Measurements from ENCODE around the gene ZNF121.

ZNF121 gene

GRCh38 chr19:9538183-9539058 lies 45.9 kb downstream of the ZNF121 start, which contains the start of gene ZNF426:
TSS of gene ZNF426 (minus strand) at chr19:9538645. CDS start at chr19:9536232, 2,413 bp downstream.
- peak; percentile 83 for DNase-seq (ENCODE audit: low read depth, low spot score)
- Histone ChIP-seq H3K4me1 (ENCODE audit: insufficient read depth, insufficient read length) (no peaks in the 10 kb centered on the region), H3K4me3 (ENCODE audit: insufficient read length, low read depth) (peak within 1 kb of the TSS; percentile 81), H3K36me3 (ENCODE audit: insufficient read depth, insufficient read length, low read length) (peaks cover 34% of the 10 kb centered on the region), H3K9ac (ENCODE audit: insufficient read length, low read depth) (peak within 1 kb of the TSS; percentile 91), H3K27me3 (ENCODE audit: insufficient read depth, insufficient read length) (no peaks in the 10 kb centered on the region), H3K9me3 (ENCODE audit: insufficient read depth, low read length) (peaks cover 57% of the 10 kb centered on the region)
- TF ChIP-seq YY1 (IDR thresholded peaks at IDR 0.05; ENCODE audit: insufficient read depth, insufficient read length) (no peak), SUZ12 (IDR thresholded peaks at IDR 0.05; ENCODE audit: extremely low read depth, insufficient read depth, insufficient read length) (no peak)

DNA sequence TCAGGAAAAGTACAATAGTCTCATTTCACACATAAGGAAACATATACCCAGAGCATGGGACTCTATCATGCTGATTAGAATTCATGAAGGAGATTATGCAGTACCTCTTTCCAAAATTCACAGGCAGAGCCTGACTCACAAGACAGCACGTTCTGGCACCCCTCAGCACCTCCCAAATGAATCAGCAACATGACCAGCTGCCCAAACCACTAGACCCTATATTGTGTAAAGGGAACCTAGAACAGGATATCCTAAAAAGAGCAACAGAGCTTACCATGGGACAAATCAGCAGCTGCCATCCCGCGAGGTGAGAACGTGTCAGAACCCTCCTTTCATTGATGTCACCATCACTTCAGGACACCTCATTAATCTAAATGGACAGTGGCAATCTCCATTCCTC lies 48.4 kb downstream of the ZNF121 start:
- Histone ChIP-seq H3K4me1 (ENCODE audit: insufficient read depth, insufficient read length) (no peaks in the 10 kb centered on the region), H3K9me3 (ENCODE audit: insufficient read depth, low read length) (peaks cover 73% of the 10 kb centered on the region), H3K27me3 (ENCODE audit: insufficient read depth, insufficient read length) (no peaks in the 10 kb centered on the region), H3K9ac (ENCODE audit: insufficient read length, low read depth) (no peak overlapping the region), H3K4me3 (ENCODE audit: insufficient read length, low read depth) (no peak overlapping the region), H3K36me3 (ENCODE audit: insufficient read depth, insufficient read length, low read length) (peaks cover 59% of the 10 kb centered on the region)
- no peak for TF ChIP-seq SUZ12 (IDR thresholded peaks at IDR 0.05; ENCODE audit: extremely low read depth, insufficient read depth, insufficient read length)
- TF ChIP-seq YY1 (IDR thresholded peaks at IDR 0.05; ENCODE audit: insufficient read depth, insufficient read length) = no peak
- TF ChIP-seq ZNF274 (IDR thresholded peaks at IDR 0.05; ENCODE audit: low read depth, low read length) = no peak
- DNase-seq (ENCODE audit: low read depth, low spot score) = no peak

GRCh38 chr19:9531933-9532332 lies 52.4 kb downstream of the ZNF121 start:
- no peak for DNase-seq (ENCODE audit: low read depth, low spot score)
- Histone ChIP-seq H3K9me3 (ENCODE audit: insufficient read depth, low read length) (peaks cover 100% of the 10 kb centered on the region), H3K4me3 (ENCODE audit: insufficient read length, low read depth) (no peak overlapping the region), H3K36me3 (ENCODE audit: insufficient read depth, insufficient read length, low read length) (peaks cover 95% of the 10 kb centered on the region), H3K9ac (ENCODE audit: insufficient read length, low read depth) (no peak overlapping the region), H3K4me1 (ENCODE audit: insufficient read depth, insufficient read length) (no peaks in the 10 kb centered on the region), H3K27me3 (ENCODE audit: insufficient read depth, insufficient read length) (no peaks in the 10 kb centered on the region)
- TF ChIP-seq SUZ12 (IDR thresholded peaks at IDR 0.05; ENCODE audit: extremely low read depth, insufficient read depth, insufficient read length) (no peak), ZNF274 (IDR thresholded peaks at IDR 0.05; ENCODE audit: low read depth, low read length) (no peak), YY1 (IDR thresholded peaks at IDR 0.05; ENCODE audit: insufficient read depth, insufficient read length) (no peak)

DNA sequence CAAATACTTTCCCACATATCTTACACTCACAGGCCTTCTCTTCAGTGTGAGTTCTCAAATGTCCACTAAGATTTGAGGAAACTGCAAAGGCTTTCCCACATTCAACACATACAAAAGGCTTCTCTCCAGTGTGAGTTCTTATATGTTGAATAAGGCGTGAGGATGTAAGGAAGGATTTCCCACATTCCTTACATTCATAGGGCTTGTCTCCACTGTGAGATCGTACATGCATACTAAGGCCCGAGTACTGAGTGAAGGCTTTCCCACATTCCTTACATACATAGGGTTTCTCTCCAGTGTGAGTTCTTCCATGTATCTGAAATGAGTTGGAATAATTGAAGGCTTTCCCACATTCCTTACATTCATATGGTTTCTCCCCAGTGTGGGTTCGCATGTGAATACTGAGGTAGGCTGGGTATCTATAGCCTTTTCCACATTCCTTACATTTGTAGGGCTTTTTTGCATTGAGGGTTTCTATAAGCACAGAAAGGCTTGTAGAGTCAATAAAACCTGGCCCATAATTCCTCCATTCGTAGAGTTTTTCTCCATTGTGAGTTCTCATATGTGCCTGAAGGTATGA lies 55.5 kb downstream of the ZNF121 start:
- Histone ChIP-seq H3K36me3 (ENCODE audit: insufficient read depth, insufficient read length, low read length) (peaks cover 87% of the 10 kb centered on the region), H3K9ac (ENCODE audit: insufficient read length, low read depth) (no peak overlapping the region), H3K4me3 (ENCODE audit: insufficient read length, low read depth) (no peak overlapping the region), H3K4me1 (ENCODE audit: insufficient read depth, insufficient read length) (no peaks in the 10 kb centered on the region), H3K27me3 (ENCODE audit: insufficient read depth, insufficient read length) (no peaks in the 10 kb centered on the region), H3K9me3 (ENCODE audit: insufficient read depth, low read length) (peaks cover 99% of the 10 kb centered on the region)
- TF ChIP-seq SUZ12 (IDR thresholded peaks at IDR 0.05; ENCODE audit: extremely low read depth, insufficient read depth, insufficient read length) (no peak), ZNF274 (IDR thresholded peaks at IDR 0.05; ENCODE audit: low read depth, low read length) (peak; percentile 94)
- DNase-seq (ENCODE audit: low read depth, low spot score) = no peak

- H3K9me3 ChIP-seq (ENCODE audit: insufficient read depth, low read length) = peaks cover 82% of the 10 kb centered on the region
- peaks cover 50% of the 10 kb centered on the region for H3K36me3 ChIP-seq (ENCODE audit: insufficient read depth, insufficient read length, low read length)
- TF ChIP-seq ZNF274 (IDR thresholded peaks at IDR 0.05; ENCODE audit: low read depth, low read length) (no peak), SUZ12 (IDR thresholded peaks at IDR 0.05; ENCODE audit: extremely low read depth, insufficient read depth, insufficient read length) (no peak), YY1 (IDR thresholded peaks at IDR 0.05; ENCODE audit: insufficient read depth, insufficient read length) (no peak)
- H3K27me3 ChIP-seq (ENCODE audit: insufficient read depth, insufficient read length) = no peaks in the 10 kb centered on the region
- H3K4me3 ChIP-seq (ENCODE audit: insufficient read length, low read depth) = no peak overlapping the region
- no peak for DNase-seq (ENCODE audit: low read depth, low spot score)
- H3K9ac ChIP-seq (ENCODE audit: insufficient read length, low read depth) = no peak overlapping the region
- H3K4me1 ChIP-seq (ENCODE audit: insufficient read depth, insufficient read length) = no peaks in the 10 kb centered on the region
Measured at GRCh38 chr19:9523885-9524474, 60.3 kb downstream of the ZNF121 start.

Data from NT2/D1 (cell line).